WERI-Rb-1 (cell line): ENCODE data around the gene FIZ1.
A peak's percentile ranks its signal among the peaks of the same experiment; 100 is the strongest.

Experiments used
- DNase-seq: peaks from one replicate; pipeline ENCODE4 v3.0.0-alpha.2; 2020
- H3K27ac ChIP-seq: fragments of 250-450 bp; sonication (Bioruptor Pico); 2 replicates; pipeline ENCODE4 v1.5.1; 2020; ENCODE audit warnings: mild to moderate bottlenecking, moderate library complexity
- H3K27me3 ChIP-seq: fragments of 250-450 bp; sonication (Bioruptor Pico); 2 replicates; pipeline ENCODE4 v1.5.1; 2021; ENCODE audit warnings: mild to moderate bottlenecking, low read depth, moderate library complexity; ENCODE audit not compliant: insufficient read depth, severe bottlenecking
- H3K36me3 ChIP-seq: fragments of 250-450 bp; sonication (Bioruptor Pico); 2 replicates; pipeline ENCODE4 v1.5.1; 2020; ENCODE audit warnings: mild to moderate bottlenecking, moderate library complexity
- H3K4me3 ChIP-seq: 2 replicates; pipeline ENCODE4 v1.5.1; 2011; ENCODE audit warnings: low read depth, mild to moderate bottlenecking, control low read depth, low read length
- H3K9me3 ChIP-seq: fragments of 250-450 bp; sonication (Bioruptor Pico); 2 replicates; pipeline ENCODE4 v1.5.1; 2021; ENCODE audit warnings: mild to moderate bottlenecking, moderate library complexity; ENCODE audit not compliant: severe bottlenecking
- TF ChIP-seq, protein P1 (sequence below): IDR thresholded peaks from 2 replicates; pipeline ENCODE4 v1.5.1; 2011; ENCODE audit warnings: low read depth, mild to moderate bottlenecking, control low read depth, inconsistent platforms, low read length

The FIZ1 gene

GRCh38 chr19:55613396-55613795, 14.1 kb upstream of the FIZ1 start:
- TF ChIP-seq, protein P1, sequence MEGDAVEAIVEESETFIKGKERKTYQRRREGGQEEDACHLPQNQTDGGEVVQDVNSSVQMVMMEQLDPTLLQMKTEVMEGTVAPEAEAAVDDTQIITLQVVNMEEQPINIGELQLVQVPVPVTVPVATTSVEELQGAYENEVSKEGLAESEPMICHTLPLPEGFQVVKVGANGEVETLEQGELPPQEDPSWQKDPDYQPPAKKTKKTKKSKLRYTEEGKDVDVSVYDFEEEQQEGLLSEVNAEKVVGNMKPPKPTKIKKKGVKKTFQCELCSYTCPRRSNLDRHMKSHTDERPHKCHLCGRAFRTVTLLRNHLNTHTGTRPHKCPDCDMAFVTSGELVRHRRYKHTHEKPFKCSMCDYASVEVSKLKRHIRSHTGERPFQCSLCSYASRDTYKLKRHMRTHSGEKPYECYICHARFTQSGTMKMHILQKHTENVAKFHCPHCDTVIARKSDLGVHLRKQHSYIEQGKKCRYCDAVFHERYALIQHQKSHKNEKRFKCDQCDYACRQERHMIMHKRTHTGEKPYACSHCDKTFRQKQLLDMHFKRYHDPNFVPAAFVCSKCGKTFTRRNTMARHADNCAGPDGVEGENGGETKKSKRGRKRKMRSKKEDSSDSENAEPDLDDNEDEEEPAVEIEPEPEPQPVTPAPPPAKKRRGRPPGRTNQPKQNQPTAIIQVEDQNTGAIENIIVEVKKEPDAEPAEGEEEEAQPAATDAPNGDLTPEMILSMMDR: no peak
- no peak for DNase-seq
- Histone ChIP-seq H3K4me3 (no peak overlapping the region), H3K27me3 (no peaks in the 10 kb centered on the region), H3K36me3 (peaks cover 34% of the 10 kb centered on the region), H3K27ac (no peak overlapping the region), H3K9me3 (no peaks in the 10 kb centered on the region)

DNA sequence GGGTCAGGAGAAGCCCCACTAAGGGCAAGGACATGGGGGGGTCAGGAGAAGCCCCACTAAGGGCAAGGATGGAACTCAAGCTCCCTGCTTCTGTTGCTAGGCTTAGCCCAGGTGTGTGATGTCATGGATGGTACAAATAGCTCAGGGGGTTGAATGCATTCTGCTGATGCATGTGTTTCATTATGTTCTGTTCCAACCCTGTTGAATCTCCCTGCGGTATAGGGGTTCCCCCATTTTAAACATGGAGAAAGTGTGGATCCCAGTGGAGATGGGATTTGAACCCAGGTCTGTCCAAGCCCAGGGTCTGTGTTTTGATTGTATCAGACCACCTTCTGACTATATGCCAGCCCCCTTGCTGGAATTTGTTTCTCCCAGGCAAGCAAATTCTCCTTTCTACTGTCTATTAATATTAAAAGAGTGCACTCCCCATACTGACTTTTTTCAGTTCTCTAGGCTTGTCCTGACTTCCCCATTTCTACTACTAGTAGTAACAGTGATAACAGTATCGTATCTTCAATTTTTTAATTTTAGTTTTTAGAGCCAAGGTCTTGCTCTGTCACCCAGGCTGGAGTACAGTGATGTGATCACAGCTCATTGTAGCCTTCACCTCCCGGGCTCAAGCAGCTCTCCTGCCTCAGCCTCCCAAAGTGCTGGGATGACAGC, 12.8 kb upstream of the FIZ1 start:
- Histone ChIP-seq H3K9me3 (no peaks in the 10 kb centered on the region), H3K4me3 (no peak overlapping the region), H3K27me3 (no peaks in the 10 kb centered on the region), H3K36me3 (peaks cover 24% of the 10 kb centered on the region), H3K27ac (no peak overlapping the region)
- DNase-seq: no peak
- TF ChIP-seq, protein P1: no peak

GRCh38 chr19:55611300-55611982, 12.1 kb upstream of the FIZ1 start:
- no peak for DNase-seq
- TF ChIP-seq, protein P1: no peak
- no peak overlapping the region for H3K27ac ChIP-seq
- H3K27me3 ChIP-seq: no peaks in the 10 kb centered on the region
- H3K36me3 ChIP-seq: peaks cover 24% of the 10 kb centered on the region
- H3K9me3 ChIP-seq: no peaks in the 10 kb centered on the region
- H3K4me3 ChIP-seq: no peak overlapping the region

GRCh38 chr19:55609326-55609725, 10.0 kb upstream of the FIZ1 start:
- Histone ChIP-seq H3K9me3 (no peaks in the 10 kb centered on the region), H3K27ac (no peak overlapping the region), H3K27me3 (no peaks in the 10 kb centered on the region), H3K4me3 (no peak overlapping the region), H3K36me3 (peaks cover 12% of the 10 kb centered on the region)
- TF ChIP-seq, protein P1: no peak
- no peak for DNase-seq

GRCh38 chr19:55606817-55607216, 7.5 kb upstream of the FIZ1 start:
- H3K36me3 ChIP-seq: peaks cover 12% of the 10 kb centered on the region
- H3K27ac ChIP-seq: peak overlapping the region; percentile 92
- no peaks in the 10 kb centered on the region for H3K9me3 ChIP-seq
- TF ChIP-seq, protein P1: no peak
- H3K27me3 ChIP-seq: no peaks in the 10 kb centered on the region
- no peak for DNase-seq
- peak overlapping the region; percentile 93; the same call in 1 of the 2 replicates for H3K4me3 ChIP-seq
